Fibroblast of lung (primary cell): ENCODE measurements around the gene E2F1. TPM values are rescaled to one million over a fixed set of nuclear protein-coding genes. Genes with fewer than 3 reads are reported as not detected.

ENCODE experiments used
- DNase-seq, 2 donors: peaks; one replicate each; pipeline versions ENCODE4 v3.0.0 to v3.0.0-alpha.2; 2010; ENCODE audit warnings: low read depth in 2 of 2
- H2AFZ ChIP-seq: 2 replicates; pipeline ENCODE4 v1.5.1; 2012; ENCODE audit warnings: low read length, control low read depth, inconsistent platforms
- H3K27ac ChIP-seq: 2 replicates; pipeline ENCODE4 v1.5.1; 2011; ENCODE audit warnings: low read length, control low read depth; ENCODE audit not compliant: insufficient read depth
- H3K27me3 ChIP-seq: 2 replicates; pipeline ENCODE4 v1.5.1; 2011; ENCODE audit warnings: mild to moderate bottlenecking, low read length; ENCODE audit not compliant: control insufficient read depth, insufficient read depth
- H3K36me3 ChIP-seq: 2 replicates; pipeline ENCODE4 v1.5.1; 2011; ENCODE audit warnings: low read length; ENCODE audit not compliant: control insufficient read depth, insufficient read depth
- H3K4me1 ChIP-seq: 2 replicates; pipeline ENCODE4 v1.5.1; 2011; ENCODE audit warnings: low read length; ENCODE audit not compliant: control insufficient read depth, insufficient read depth; ENCODE audit errors: extremely low read depth
- H3K4me2 ChIP-seq: 2 replicates; pipeline ENCODE4 v1.5.1; 2011; ENCODE audit warnings: low read length, control low read depth; ENCODE audit not compliant: insufficient read depth; ENCODE audit errors: extremely low read depth
- H3K4me3 ChIP-seq, 4 experiments: fragments of 200-600 bp in 1 of 4; sonication (generic) in 1 of 4; replicated peaks in 1 of 4; 2 replicates each; pipeline ENCODE4 v1.5.1; 2011 to 2016; ENCODE audit warnings: low read length in 4 of 4, low read depth in 3 of 4, mild to moderate bottlenecking in 3 of 4, control low read depth in 2 of 4, inconsistent platforms in 1 of 4, mixed read lengths in 1 of 4; ENCODE audit not compliant: insufficient read depth in 1 of 4; ENCODE audit errors: control extremely low read depth in 1 of 4
- H3K79me2 ChIP-seq: 2 replicates; pipeline ENCODE4 v1.5.1; 2012; ENCODE audit warnings: mild to moderate bottlenecking, low read length, inconsistent platforms; ENCODE audit not compliant: control insufficient read depth, insufficient read depth
- H3K9ac ChIP-seq: 2 replicates; pipeline ENCODE4 v1.5.1; 2011; ENCODE audit warnings: mild to moderate bottlenecking, low read length, control low read depth; ENCODE audit not compliant: insufficient read depth
- H3K9me3 ChIP-seq: 2 replicates; pipeline ENCODE4 v1.5.1; 2012; ENCODE audit warnings: low read depth, low read length; ENCODE audit not compliant: control insufficient read depth, insufficient read depth
- H4K20me1 ChIP-seq: 2 replicates; pipeline ENCODE4 v1.5.1; 2011; ENCODE audit warnings: low read length; ENCODE audit not compliant: control insufficient read depth, insufficient read depth; ENCODE audit errors: extremely low read depth
- CTCF ChIP-seq, 2 donors: IDR thresholded peaks in 1 of 2; conservative IDR thresholded peaks in 1 of 2; 1 replicate in 1 of 2; 2 replicates in 1 of 2; pipeline ENCODE4 v1.5.1; 2011 to 2012; ENCODE audit warnings: low read length in 2 of 2, control low read depth in 1 of 2, inconsistent platforms in 1 of 2, low read depth in 1 of 2, mild to moderate bottlenecking in 1 of 2
- EZH2 ChIP-seq: IDR thresholded peaks from 2 replicates; pipeline ENCODE4 v1.5.1; 2012; ENCODE audit warnings: low read length, control low read depth, mild to moderate bottlenecking; ENCODE audit errors: missing control alignments
- polyA plus RNA-seq, 2 donors: library from polyadenylated mRNA; depleted of rRNA in 1 of 2; stranded (reverse) in 1 of 2; unstranded in 1 of 2; fragments of >200 nt; gene quantifications; 2 replicates each; pipeline ENCODE4 v1.2.1, GENCODE V29; 2011 to 2012; ENCODE audit warnings: missing spikeins in 1 of 2
- total RNA-seq: library from RNA; depleted of rRNA; stranded (reverse); fragments of >200 nt; gene quantifications from 2 replicates; pipeline ENCODE4 v1.2.1, GENCODE V29; 2014

E2F1 gene
- total and polyA plus RNA-seq, 2 donors (not counting 1 experiment from before 2014, with no cell fraction given) = 2.1 to 3.5 TPM

GRCh38 chr20:33727115-33727479 is 40.9 kb upstream of the E2F1 start:
- Histone ChIP-seq H3K9ac (no peak overlapping the region), H3K79me2 (no peaks in the 10 kb centered on the region), H3K4me2 (no peak overlapping the region), H3K36me3 (no peaks in the 10 kb centered on the region), H3K4me3 (no peak overlapping the region), H3K4me1 (peaks cover 2% of the 10 kb centered on the region), H3K27ac (no peak overlapping the region), H3K27me3 (no peaks in the 10 kb centered on the region), H3K9me3 (no peaks in the 10 kb centered on the region), H2AFZ (no peak overlapping the region), H4K20me1 (no peaks in the 10 kb centered on the region)
- TF ChIP-seq EZH2 = no peak
- TF ChIP-seq CTCF (conservative IDR thresholded peaks at IDR 0.05 in 1 of 2, IDR thresholded peaks at IDR 0.05 in 1 of 2; ENCODE audit: low read depth in 1 of 2, low read length in 2 of 2) = no peak
- DNase-seq = no peak

GRCh38 chr20:33725607-33726264 is 39.6 kb upstream of the E2F1 start:
- no peaks in the 10 kb centered on the region for H3K79me2 ChIP-seq
- no peaks in the 10 kb centered on the region for H4K20me1 ChIP-seq
- no peak for DNase-seq
- H3K9me3 ChIP-seq = no peaks in the 10 kb centered on the region
- H2AFZ ChIP-seq = no peak overlapping the region
- H3K9ac ChIP-seq = no peak overlapping the region
- no peak overlapping the region for H3K27ac ChIP-seq
- H3K4me2 ChIP-seq = no peak overlapping the region
- no peak for TF ChIP-seq CTCF (conservative IDR thresholded peaks at IDR 0.05 in 1 of 2, IDR thresholded peaks at IDR 0.05 in 1 of 2; ENCODE audit: low read depth in 1 of 2, low read length in 2 of 2)
- no peak for TF ChIP-seq EZH2
- H3K4me3 ChIP-seq = no peak overlapping the region
- H3K27me3 ChIP-seq = no peaks in the 10 kb centered on the region
- no peaks in the 10 kb centered on the region for H3K36me3 ChIP-seq
- no peaks in the 10 kb centered on the region for H3K4me1 ChIP-seq

GRCh38 chr20:33724439-33725094 is 38.4 kb upstream of the E2F1 start:
- Histone ChIP-seq H3K9ac (no peak overlapping the region), H3K4me3 (no peak overlapping the region), H3K4me1 (peaks cover 2% of the 10 kb centered on the region), H3K36me3 (no peaks in the 10 kb centered on the region), H3K27ac (no peak overlapping the region), H3K27me3 (no peaks in the 10 kb centered on the region), H2AFZ (no peak overlapping the region), H3K79me2 (peaks cover under 1% of the 10 kb centered on the region), H4K20me1 (no peaks in the 10 kb centered on the region), H3K9me3 (no peaks in the 10 kb centered on the region), H3K4me2 (no peak overlapping the region)
- no peak for DNase-seq
- TF ChIP-seq EZH2 = no peak
- TF ChIP-seq CTCF (conservative IDR thresholded peaks at IDR 0.05 in 1 of 2, IDR thresholded peaks at IDR 0.05 in 1 of 2; ENCODE audit: low read depth in 1 of 2, low read length in 2 of 2) = no peak
